Stimulated activated CD4-positive, alpha-beta T cell treated with anti-CD3 and anti-CD28 coated beads, Interleukin-1b, Interleukin-23, amount 100 ng/mL, for 4 hours (primary cell): ENCODE results near the gene COMP.

Experiments
- DNase-seq, 2 donors: peaks; one replicate each; pipeline ENCODE4 v3.0.0-alpha.2; 2020; ENCODE audit warnings: low read depth in 2 of 2

The COMP gene

GRCh38 chr19:18803550-18804138 lies 12.5 kb upstream of the COMP start:
- no peak for DNase-seq

GRCh38 chr19:18802354-18802753 lies 11.2 kb upstream of the COMP start:
- DNase-seq: no peak

- DNase-seq: no peak
These were observed 9.5 kb upstream of the COMP start for GRCh38 chr19:18800636-18801035.

GRCh38 chr19:18800079-18800478 lies 9.0 kb upstream of the COMP start:
- no peak for DNase-seq

- DNase-seq: no peak
These were observed 8.4 kb upstream of the COMP start for GRCh38 chr19:18799389-18799970.

GRCh38 chr19:18798384-18799352 lies 7.6 kb upstream of the COMP start:
- no peak for DNase-seq

- DNase-seq: no peak
These were observed 5.1 kb upstream of the COMP start for GRCh38 chr19:18796239-18796638.

GRCh38 chr19:18795540-18795939 lies 4.4 kb upstream of the COMP start:
- no peak for DNase-seq

GRCh38 chr19:18794692-18795091 lies 3.6 kb upstream of the COMP start:
- no peak for DNase-seq

GRCh38 chr19:18794029-18794313 lies 2.9 kb upstream of the COMP start:
- no peak for DNase-seq

- no peak for DNase-seq
These were observed 2.3 kb upstream of the COMP start for GRCh38 chr19:18793144-18794028.

- DNase-seq: no peak
These were observed 1.6 kb upstream of the COMP start for GRCh38 chr19:18792661-18793060.

- DNase-seq: no peak
These were observed 192 bp upstream of the COMP start for GRCh38 chr19:18791315-18791678.

- peak in 1 of 2 donors; percentile 29 for DNase-seq
These were observed 1.1 kb downstream of the COMP start for GRCh38 chr19:18789883-18790565.

GRCh38 chr19:18789422-18789869 lies 1.7 kb downstream of the COMP start:
- DNase-seq: no peak

GRCh38 chr19:18788529-18789421 lies 2.3 kb downstream of the COMP start:
- no peak for DNase-seq

- peak; percentile 40 to 61 for DNase-seq
These were observed 5.7 kb downstream of the COMP start for GRCh38 chr19:18785179-18786124.

- no peak for DNase-seq
These were observed 6.4 kb downstream of the COMP start for GRCh38 chr19:18784786-18785120.
